Jurkat, Clone E6-1 (cell line): ENCODE data around the gene MAP1LC3B2.

Source experiments
- DNase-seq: peaks from one replicate; pipeline ENCODE4 v3.0.0-alpha.2; 2011; ENCODE audit warnings: low read depth, low spot score
- H3K4me3 ChIP-seq: 2 replicates; pipeline ENCODE4 v1.5.1; 2011; ENCODE audit warnings: mild to moderate bottlenecking, low read length, control low read depth, moderate library complexity

MAP1LC3B2 gene

DNA sequence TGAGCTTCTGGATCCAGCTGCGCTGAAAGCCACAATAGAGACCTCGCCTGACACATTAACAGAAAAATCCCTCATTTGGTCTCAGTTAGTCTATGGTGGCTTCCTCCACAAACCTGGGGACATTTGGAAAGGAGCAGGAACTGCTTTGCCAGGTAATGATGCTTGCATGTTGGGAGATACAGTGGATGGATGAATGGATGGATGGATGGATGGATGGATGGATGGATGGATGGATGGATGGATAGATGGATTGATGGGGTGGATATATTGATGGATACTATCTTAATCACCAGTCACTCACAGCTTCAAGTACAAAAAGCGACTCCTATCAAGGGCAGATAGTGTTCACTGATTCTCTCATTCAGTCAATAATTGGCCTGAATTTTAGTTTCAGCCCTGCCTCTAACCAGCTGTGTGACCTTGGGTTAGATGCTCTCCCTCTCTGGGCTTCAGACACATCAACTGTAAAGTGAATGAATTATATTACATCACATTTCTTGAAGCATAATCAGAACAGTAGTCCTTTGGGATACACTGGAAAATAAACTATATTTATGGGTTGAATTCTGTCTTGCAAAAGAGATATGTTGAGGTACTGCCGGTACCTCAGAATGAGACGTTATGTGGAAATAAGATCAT, 29.3 kb downstream of the MAP1LC3B2 start:
- H3K4me3 ChIP-seq: no peak overlapping the region
- DNase-seq: no peak

DNA sequence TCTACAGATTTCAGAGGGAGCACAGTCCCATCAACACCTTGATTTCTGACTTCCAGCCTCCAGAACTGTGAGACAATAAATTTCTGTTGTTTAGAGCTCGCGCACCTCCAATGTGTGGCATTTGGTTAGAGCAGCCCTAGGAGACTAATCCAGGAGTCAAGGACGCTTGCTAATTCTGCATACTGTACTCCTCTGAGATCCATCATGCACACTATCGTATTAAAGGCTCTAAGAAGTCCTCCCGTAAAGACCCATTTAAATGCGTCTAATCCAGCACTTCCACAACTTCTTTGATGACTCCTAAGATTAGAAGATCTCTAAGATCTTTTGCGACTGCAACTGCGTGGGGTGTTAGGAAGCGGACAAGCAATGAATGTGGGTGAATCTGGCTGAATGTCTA, 30.4 kb downstream of the MAP1LC3B2 start:
- no peak for DNase-seq
- H3K4me3 ChIP-seq: no peak overlapping the region

DNA sequence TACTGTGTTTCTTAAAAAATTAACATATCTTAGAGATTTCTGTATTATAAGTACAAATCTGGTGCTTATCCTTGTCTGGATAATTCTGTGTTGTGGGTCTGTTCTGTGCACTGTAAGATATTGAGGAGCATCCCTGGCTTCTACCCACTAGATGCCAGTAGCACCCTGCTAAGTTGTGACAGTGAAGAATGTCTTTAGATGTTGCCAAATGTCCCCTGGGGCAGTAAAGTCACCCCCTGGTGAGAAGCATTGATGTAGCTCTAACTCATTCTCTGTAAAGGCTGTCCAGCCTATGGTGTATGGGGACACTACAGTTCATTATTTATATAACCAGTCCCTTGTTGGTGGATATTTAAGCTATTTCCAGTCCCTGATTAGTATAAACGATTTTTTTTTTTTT, 31.4 kb downstream of the MAP1LC3B2 start:
- H3K4me3 ChIP-seq: no peak overlapping the region
- no peak for DNase-seq

DNA sequence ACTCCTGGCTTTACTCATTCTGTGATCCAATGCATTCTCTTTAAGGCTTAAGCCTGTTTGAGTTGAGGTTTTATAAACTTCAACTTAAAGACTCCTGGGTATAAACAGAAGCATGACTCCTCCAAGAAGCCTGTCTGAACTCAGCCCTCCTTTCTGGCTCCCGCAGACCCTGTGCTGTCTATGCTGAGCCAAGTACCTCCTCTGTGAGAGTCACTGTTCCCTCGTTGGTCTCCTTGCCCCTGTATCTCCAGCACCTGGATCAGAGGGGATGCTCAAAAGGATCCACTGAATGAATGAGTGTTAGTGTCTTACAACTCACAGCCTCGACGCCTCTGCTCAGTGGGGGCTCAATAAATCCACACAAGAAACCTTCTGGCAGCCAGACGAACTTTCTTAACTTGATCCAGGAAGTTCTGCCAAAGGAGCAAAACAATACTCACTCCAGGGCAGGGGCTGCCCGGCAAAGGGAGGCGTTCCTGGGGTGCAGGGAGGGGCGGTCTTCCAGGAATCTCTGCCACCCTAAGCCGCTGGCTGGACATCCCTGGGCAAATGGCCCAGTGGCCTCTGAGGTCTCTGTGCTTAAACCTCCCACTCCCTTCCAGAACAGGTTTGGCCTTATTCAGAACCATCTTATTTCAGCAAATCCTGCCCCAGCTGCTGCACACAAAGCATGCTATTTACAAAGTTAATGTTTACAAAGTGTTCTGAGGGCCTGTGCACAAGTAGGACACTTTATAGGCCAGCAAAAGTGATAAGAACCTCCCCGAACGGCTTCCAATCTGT, 32.9 kb downstream of the MAP1LC3B2 start:
- DNase-seq: no peak
- H3K4me3 ChIP-seq: no peak overlapping the region

DNA sequence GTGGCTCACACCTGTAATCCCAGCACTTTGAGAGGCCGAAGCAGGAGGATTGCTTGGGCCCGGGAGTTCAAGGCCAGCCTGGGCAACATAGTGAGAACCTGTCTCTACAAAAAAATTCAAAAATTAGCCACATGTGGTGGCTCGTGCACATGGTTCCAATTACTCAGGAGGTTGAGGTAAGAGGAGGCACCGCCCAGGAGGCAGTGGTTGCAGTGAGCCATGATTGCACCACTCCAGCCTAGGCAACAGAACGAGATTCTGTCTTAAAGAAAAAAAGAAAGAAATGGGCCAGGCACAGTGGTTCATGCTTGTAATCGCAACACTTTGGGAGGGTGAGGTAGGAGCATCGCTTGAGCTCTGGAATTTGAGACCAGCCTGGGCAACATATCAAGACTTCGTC, 33.5 kb downstream of the MAP1LC3B2 start:
- no peak overlapping the region for H3K4me3 ChIP-seq
- no peak for DNase-seq

DNA sequence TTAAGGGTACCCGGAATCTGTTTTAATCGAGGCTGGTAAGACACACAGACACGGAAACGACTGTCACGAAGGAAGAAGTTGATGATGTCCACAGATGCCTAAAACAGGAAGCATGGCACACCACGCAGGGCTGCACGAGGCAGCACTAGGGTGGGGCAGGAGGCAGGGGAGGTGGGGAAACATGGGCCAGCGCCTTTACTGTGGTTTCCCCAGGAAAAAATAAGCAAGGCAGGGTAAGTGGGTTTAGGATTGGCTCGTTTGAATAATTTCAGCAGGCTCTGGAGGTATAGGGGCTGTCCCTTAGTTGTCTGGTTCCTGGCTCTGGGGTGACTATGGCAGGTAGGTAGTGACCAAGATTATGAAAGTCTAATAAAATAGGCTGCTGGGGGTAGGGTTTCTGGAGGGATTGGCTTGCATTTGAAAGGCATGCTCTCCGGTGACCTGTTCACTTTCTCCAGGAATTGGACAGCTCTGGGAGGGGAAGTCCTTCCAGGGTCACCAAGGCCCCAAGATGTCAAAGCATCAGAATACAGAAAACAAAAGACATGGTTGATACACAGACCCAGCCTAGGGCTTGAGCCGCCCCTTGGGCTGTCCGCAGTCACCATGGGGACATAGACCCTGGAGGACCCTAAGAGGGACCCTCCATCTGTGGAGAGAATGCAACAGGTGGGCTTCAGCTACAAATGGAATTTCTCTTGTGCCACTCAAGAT, 35.3 kb downstream of the MAP1LC3B2 start:
- no peak overlapping the region for H3K4me3 ChIP-seq
- peak; percentile 89 for DNase-seq

DNA sequence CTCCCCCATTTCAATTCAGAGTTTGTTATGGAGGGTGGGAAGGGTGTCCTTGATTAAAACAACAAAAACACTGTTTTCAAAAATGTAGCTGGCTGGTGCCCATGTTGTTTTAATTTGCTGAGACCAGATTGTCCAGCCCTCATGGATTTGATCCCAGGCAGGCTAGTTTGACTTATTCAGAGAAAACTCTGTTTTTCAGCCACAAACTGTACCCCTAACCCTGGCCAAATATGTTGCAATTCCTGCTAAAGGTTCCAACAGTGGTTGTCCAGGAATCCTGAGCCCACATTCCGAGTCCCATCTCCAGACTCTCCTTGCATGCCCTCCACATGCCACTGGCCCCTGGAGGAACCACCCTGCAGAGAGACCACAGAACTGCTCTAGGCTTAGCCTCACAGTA, 36.0 kb downstream of the MAP1LC3B2 start:
- no peak overlapping the region for H3K4me3 ChIP-seq
- no peak for DNase-seq

DNA sequence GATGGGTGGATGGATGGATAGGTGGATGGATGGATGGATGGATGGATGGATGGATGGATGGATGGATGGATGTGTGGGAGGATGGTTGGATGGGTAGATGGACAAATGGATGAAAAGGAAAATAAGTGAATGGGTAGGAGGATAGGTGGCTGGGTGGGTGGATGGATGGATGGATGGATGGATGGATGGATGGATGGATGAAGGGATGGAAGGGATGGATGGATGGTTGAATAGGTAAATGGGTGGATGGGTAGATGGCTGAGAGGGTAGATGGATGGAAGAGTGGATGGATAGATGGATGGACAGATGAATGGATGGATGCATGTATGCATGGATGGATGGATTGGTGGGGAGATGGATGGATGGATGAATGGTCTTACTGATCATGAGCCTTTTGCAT, 36.5 kb downstream of the MAP1LC3B2 start:
- DNase-seq: no peak
- H3K4me3 ChIP-seq: no peak overlapping the region

DNA sequence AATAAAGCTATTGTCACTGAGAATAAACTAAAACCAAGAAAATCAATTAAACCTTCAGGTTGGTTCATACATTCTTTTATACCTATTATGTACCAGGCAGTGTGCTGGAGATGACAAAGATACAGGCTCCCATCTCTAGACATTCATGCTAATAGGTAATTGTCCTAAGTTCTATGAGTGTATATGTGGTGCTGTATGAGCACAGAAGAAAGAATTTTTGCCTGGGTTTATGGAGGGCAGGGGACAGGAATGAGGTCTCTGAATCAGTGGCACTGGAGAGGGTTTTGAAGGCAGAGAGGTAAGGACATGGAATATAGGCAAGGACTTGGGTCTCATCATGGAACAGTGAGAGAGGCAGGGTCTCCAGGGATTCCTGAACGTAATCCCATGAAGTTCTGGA, 38.7 kb downstream of the MAP1LC3B2 start:
- H3K4me3 ChIP-seq: no peak overlapping the region
- no peak for DNase-seq

DNA sequence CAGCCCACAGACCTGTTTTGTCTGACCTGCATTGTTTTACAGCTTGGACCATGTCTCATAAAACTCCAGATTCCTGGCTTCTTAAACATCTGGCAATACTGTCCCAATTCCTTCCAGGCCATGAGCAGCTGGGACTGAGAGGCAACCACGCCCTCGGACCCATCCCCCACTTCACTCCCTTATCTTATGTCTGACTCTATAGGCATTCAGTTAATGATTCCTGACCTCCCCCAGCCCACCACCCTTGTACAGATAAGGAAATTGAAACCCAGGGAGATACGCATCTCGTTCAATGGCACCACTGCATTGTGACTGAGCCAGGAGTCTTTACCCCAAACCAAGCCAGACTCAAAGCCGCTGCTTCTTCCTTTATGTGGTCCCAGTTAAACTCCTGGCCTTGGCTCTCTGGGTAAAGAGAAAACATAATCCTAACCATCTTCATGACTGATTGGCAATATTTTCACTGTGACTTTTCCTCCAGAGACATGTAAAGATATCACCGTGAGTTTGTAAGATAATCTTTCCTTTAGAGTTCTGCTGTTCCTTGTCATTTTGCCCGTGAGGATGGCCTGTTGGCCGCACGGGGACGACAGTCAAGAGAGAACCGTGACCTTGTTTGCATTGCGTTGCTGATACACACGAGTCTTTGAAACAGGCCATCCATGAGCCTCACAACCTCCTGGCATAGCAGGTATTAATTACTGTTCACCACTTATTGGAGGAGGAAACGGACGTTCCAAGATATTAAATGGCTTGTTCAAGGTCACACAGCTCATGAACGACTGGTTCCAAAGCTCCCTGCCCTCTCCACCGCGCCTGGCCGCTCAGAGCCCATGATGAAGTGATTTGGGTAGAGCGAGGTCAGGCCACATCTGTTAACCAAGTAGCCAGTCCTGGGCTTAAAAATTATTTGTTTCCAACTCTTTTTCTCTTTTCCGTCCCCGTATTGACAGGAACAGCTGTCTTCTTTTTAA, 39.4 kb downstream of the MAP1LC3B2 start:
- no peak overlapping the region for H3K4me3 ChIP-seq
- DNase-seq: no peak

DNA sequence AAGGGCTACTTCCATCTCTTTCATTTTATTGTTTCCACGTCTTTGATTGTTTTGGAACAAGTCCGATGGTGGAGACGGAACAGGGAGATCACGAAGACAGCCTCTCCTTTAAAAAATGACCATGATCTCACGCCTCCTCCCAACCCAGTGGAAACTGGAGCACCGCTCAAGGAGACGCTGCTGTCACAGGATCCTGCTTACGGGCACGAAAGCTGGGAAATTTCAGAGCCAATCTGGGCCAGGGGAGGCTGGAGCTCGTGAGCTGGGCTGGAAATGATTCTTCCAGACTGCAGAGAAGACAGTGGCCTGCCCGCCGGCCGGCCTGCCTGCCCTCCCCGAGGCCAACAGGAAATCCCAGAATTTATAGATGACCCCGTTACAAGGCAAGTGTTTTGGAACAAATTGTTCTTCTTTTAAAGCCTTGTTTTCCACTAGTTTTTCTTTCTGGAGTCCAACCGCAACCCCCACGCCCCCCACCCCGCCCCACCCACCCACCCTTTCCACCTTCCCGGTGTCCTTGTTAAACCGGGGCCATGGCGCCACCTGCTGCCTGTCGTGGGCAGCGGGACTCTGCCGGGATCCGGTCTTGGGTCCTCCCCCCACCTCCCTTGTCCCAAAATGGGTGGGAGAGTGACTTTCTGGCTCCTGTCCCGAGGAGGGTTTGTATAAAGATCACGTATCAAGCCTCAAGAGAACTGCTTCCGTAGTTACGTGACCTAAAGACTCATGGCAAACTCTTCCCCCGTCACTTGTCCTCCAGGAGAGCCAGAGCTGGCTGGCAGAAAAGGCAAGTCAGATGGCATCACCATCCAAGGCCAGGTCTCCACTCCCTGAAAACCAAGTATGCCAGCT, 40.3 kb downstream of the MAP1LC3B2 start:
- H3K4me3 ChIP-seq: no peak overlapping the region

DNA sequence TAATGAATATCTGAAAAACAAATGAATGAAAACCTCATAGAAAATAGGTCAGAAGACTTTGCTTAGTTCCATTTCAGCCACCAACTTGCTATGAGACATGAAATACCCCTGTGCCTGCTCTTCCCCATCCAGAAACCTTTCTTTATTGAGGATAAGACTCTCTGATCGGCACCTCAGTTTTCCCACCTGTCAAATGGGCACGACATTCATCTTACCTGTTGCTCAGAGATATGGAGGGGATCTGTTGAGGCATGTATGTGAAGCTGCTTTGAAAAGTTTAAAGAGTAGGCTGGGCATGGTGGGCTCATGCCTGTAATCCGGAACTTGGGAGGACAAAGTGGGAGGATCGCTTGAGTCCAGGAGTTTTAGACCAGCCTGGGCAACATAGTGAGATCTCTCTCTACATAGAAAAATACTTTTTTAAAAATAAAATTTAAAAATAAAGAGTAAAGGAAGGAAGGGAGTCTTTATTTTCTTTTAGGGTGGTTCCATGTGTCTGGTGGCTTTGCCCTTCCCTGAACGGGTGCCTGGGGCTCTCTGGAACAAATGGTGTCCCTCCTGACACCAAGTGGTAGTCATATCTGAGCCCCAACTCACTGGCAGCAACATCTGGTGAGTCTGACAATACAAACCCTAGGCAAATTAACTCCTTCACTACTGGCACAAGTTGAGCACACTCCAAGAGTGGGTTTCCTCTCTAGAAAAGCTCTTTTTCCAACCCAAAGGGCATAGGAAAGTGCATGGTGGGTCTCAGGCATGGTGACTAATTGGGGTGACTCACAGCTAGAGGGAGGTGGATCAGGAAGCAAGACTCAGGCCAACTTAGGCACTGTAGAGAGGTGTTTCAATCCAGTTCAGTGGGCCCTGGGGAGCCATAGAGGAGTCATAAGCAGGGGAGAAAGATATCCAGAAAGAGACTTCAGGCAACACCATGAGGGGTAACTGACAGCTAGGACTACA, 42.1 kb downstream of the MAP1LC3B2 start:
- H3K4me3 ChIP-seq: no peak overlapping the region
- DNase-seq: no peak

More for the DNA sequence above, 40.3 kb downstream of the MAP1LC3B2 start:
- no peak for DNase-seq

DNA sequence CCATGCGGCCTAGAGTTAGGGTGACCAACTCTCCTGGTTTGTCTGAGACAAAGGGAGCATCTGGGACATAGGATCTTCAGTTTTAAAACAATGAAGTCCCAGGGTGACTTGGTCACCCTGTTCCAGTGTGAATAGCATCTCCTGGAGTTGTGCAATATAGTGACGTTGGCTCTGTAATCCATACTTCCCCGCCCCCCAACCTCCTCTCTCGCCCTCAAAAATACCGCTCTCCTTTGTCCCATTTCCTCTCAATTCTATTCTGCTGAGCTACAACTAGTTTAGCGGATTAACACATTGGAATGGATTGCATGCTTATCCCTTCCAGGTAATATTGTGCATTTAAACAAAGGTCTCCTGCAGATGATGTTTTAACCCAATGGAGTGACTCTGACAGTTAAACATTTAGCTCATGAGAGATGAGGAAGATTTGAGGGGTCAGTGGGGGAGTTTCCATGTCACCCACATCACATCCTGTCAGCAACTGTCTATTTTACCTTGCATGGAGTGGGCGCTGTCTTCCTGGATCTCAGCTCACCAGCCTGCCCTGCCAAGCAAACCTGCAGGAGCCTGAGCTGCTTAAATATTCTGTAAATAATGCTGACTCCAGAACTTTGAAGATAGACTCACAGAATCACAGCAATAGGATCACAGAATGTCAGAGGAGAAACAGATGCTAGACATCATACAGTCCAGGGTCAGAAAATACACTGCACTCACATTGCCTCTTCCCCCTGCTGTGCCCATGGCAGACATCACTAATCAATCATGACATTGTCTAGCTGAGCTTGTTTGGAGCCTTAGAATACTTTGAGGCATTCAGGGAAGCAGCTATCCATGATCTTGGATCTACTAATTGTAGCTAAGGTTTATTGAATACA, 43.0 kb downstream of the MAP1LC3B2 start:
- no peak for DNase-seq
- no peak overlapping the region for H3K4me3 ChIP-seq

DNA sequence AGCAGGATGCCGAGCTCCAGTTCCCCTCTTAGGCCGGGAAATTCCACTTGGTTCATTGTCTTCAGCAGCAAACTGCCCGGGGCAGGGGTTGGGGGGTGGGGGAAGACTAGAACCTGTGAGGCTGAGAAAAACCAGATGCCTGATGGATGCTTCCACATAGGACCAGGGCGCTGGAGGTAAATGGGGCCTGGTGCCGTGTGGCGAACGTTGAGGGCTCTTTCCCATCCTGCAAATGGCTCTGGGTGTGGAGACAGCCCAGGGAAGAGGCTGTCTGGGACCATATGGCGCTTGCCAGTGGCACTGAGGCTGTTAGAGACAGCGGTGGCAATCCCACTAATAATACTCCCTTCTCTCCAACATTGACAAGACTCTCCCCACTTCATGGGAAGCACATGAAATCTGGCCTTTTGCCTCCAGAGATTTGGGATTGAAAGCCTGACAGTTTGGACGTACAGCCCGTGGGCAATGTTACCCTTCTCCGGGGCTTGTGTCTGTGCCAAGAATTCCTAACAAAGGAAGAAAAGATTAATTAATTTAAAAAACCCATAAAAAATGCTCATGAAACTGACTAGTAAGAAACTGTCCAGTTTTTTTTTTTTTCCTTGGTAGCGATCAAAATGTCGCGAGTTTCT, 44.5 kb downstream of the MAP1LC3B2 start:
- no peak overlapping the region for H3K4me3 ChIP-seq
- no peak for DNase-seq

DNA sequence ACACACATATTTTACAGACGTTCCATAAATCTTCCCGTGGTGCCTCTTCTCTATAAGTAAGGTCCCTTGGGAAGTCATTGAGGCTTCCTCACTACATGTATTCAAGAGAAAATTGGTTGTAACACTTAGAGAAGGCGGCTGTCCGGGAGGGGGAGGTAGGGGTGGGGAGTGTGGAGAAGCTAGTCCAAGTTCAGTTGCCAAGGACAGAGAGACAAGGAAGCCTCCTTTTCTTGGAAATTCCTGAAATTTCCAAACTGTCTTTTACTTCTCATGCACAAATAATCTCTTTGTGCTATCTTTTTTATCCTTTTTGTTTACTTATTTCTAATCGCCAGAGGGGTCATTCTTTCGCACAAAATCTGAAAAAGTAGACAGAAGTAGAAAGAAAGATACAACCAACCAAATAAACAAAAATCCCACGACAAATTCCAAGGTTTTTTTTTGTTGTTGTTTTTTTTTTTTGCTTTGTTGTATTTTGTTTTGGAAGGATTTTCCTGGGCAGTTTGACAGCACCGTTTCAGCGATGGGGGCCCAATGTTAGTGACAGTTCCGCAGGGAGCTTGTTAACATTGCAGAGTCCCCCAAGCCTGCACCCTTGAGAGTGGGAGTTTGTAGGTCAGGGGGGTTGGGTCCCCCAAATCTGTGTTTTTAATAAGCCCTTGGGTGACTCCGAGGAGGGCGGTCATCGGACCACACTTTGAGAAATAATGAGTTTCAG, 45.2 kb downstream of the MAP1LC3B2 start:
- DNase-seq: no peak
- no peak overlapping the region for H3K4me3 ChIP-seq
